Measurements from ENCODE around the gene IFNA16.
A peak's percentile ranks its signal among the peaks of the same experiment; 100 is the strongest.
"Not testable (repeated sequence)": the region's sequence is repeated elsewhere in the genome, so short reads cannot be mapped to it uniquely, and the experiment has no call there.

IFNA16 gene

GRCh38 chr9:21236360-21236714 is 19.2 kb upstream of the IFNA16 start:
- not testable (repeated sequence) for H4K8ac ChIP-seq (ENCODE audit: low read length); H3K27ac ChIP-seq (ENCODE audit: low read length, poor library complexity, severe bottlenecking); H3K4me1 ChIP-seq (ENCODE audit: control insufficient read depth, insufficient read depth, low read depth, low read length); H2BK5ac ChIP-seq (ENCODE audit: low read depth, low read length, poor library complexity, severe bottlenecking); H3K4me2 ChIP-seq (ENCODE audit: low read length, poor library complexity, severe bottlenecking); H3K4me3 ChIP-seq (ENCODE audit: insufficient read depth in 1 of 2, low read depth in 1 of 2, low read length in 2 of 2); H3K79me1 ChIP-seq (replicated peaks; ENCODE audit: low read length, poor library complexity, severe bottlenecking); H2BK12ac ChIP-seq (ENCODE audit: low read length in 2 of 2); H2AFZ ChIP-seq (ENCODE audit: low read depth, low read length); H4K91ac ChIP-seq (ENCODE audit: low read length); H3K23ac ChIP-seq (ENCODE audit: low read length in 2 of 2); H3K36me3 ChIP-seq (ENCODE audit: control insufficient read depth in 1 of 2, insufficient read depth in 2 of 2, low read depth in 1 of 2, low read length in 2 of 2); H3K18ac ChIP-seq (ENCODE audit: low read depth in 1 of 2, low read length in 2 of 2); H3K9me3 ChIP-seq (ENCODE audit: control insufficient read depth, low read length); H2BK120ac ChIP-seq (ENCODE audit: low read depth, low read length); DNase-seq; H3K4ac ChIP-seq (ENCODE audit: low read depth in 1 of 2, low read length in 2 of 2); H3K9ac ChIP-seq (ENCODE audit: low read length); H2AK5ac ChIP-seq (ENCODE audit: low read length, severe bottlenecking); H2BK15ac ChIP-seq (ENCODE audit: low read depth, poor library complexity, severe bottlenecking); H3K14ac ChIP-seq (ENCODE audit: low read length in 2 of 2)
- WGBS, result no CpG with 5 or more reads among the region's 1 CpG
- peaks cover 14 to 18% of the 10 kb centered on the region in 2 experiments for H3K27me3 ChIP-seq (ENCODE audit: control insufficient read depth in 1 of 2, insufficient read depth in 1 of 2, low read length in 2 of 2)

GRCh38 chr9:21235468-21236359 is 18.6 kb upstream of the IFNA16 start:
- not testable (repeated sequence) for H3K4ac ChIP-seq (ENCODE audit: low read depth in 1 of 2, low read length in 2 of 2); H2BK15ac ChIP-seq (ENCODE audit: low read depth, poor library complexity, severe bottlenecking)
- DNase-seq, result peak; percentile 34

GRCh38 chr9:21234153-21234687 is 17.1 kb upstream of the IFNA16 start:
- no peak overlapping the region for H2BK5ac ChIP-seq (ENCODE audit: low read depth, low read length, poor library complexity, severe bottlenecking)
- no peak overlapping the region for H2AFZ ChIP-seq (ENCODE audit: low read depth, low read length)

More at GRCh38 chr9:21235468-21236359, 18.6 kb upstream of the IFNA16 start:
- not testable (repeated sequence) for H2BK120ac ChIP-seq (ENCODE audit: low read depth, low read length); H2BK5ac ChIP-seq (ENCODE audit: low read depth, low read length, poor library complexity, severe bottlenecking); H3K27ac ChIP-seq (ENCODE audit: low read length, poor library complexity, severe bottlenecking); H3K14ac ChIP-seq (ENCODE audit: low read length in 2 of 2); H3K4me1 ChIP-seq (ENCODE audit: control insufficient read depth, insufficient read depth, low read depth, low read length); H4K91ac ChIP-seq (ENCODE audit: low read length); H3K18ac ChIP-seq (ENCODE audit: low read depth in 1 of 2, low read length in 2 of 2); H2BK12ac ChIP-seq (ENCODE audit: low read length in 2 of 2); H2AFZ ChIP-seq (ENCODE audit: low read depth, low read length); H4K8ac ChIP-seq (ENCODE audit: low read length); H3K9me3 ChIP-seq (ENCODE audit: control insufficient read depth, low read length); H3K79me1 ChIP-seq (replicated peaks; ENCODE audit: low read length, poor library complexity, severe bottlenecking); H2AK5ac ChIP-seq (ENCODE audit: low read length, severe bottlenecking); H3K23ac ChIP-seq (ENCODE audit: low read length in 2 of 2); H3K4me2 ChIP-seq (ENCODE audit: low read length, poor library complexity, severe bottlenecking); H3K36me3 ChIP-seq (ENCODE audit: control insufficient read depth in 1 of 2, insufficient read depth in 2 of 2, low read depth in 1 of 2, low read length in 2 of 2); H3K4me3 ChIP-seq (ENCODE audit: insufficient read depth in 1 of 2, low read depth in 1 of 2, low read length in 2 of 2)
- H3K9ac ChIP-seq (ENCODE audit: low read length), result peak overlapping the region; percentile 53
- WGBS, result 55% methylated on average over 4 of the region's 8 CpGs
- H3K27me3 ChIP-seq (ENCODE audit: control insufficient read depth in 1 of 2, insufficient read depth in 1 of 2, low read length in 2 of 2), result peaks cover 14 to 18% of the 10 kb centered on the region in 2 experiments

GRCh38 chr9:21233258-21233657 is 16.1 kb upstream of the IFNA16 start:
- Histone ChIP-seq H3K4me3 (ENCODE audit: insufficient read depth in 1 of 2, low read depth in 1 of 2, low read length in 2 of 2) (no peak overlapping the region), H3K18ac (ENCODE audit: low read depth in 1 of 2, low read length in 2 of 2) (peak overlapping the region in 1 of 2 experiments; percentile 12), H3K79me1 (replicated peaks; ENCODE audit: low read length, poor library complexity, severe bottlenecking) (no peaks in the 10 kb centered on the region), H4K8ac (ENCODE audit: low read length) (no peak overlapping the region), H2BK15ac (ENCODE audit: low read depth, poor library complexity, severe bottlenecking) (no peak overlapping the region), H2AFZ (ENCODE audit: low read depth, low read length) (no peak overlapping the region), H3K4ac (ENCODE audit: low read depth in 1 of 2, low read length in 2 of 2) (no peak overlapping the region), H3K4me2 (ENCODE audit: low read length, poor library complexity, severe bottlenecking) (no peak overlapping the region), H3K9me3 (ENCODE audit: control insufficient read depth, low read length) (no peaks in the 10 kb centered on the region), H2AK5ac (ENCODE audit: low read length, severe bottlenecking) (no peak overlapping the region), H3K14ac (ENCODE audit: low read length in 2 of 2) (peak overlapping the region in 1 of 2 experiments; percentile 48), H3K4me1 (ENCODE audit: control insufficient read depth, insufficient read depth, low read depth, low read length) (no peaks in the 10 kb centered on the region), H3K9ac (ENCODE audit: low read length) (no peak overlapping the region), H2BK12ac (ENCODE audit: low read length in 2 of 2) (no peak overlapping the region), H3K27me3 (ENCODE audit: control insufficient read depth in 1 of 2, insufficient read depth in 1 of 2, low read length in 2 of 2) (peaks cover 8 to 12% of the 10 kb centered on the region in 2 experiments), H3K23ac (ENCODE audit: low read length in 2 of 2) (no peak overlapping the region), H3K27ac (ENCODE audit: low read length, poor library complexity, severe bottlenecking) (no peak overlapping the region), H2BK5ac (ENCODE audit: low read depth, low read length, poor library complexity, severe bottlenecking) (no peak overlapping the region), H2BK120ac (ENCODE audit: low read depth, low read length) (no peak overlapping the region), H3K36me3 (ENCODE audit: control insufficient read depth in 1 of 2, insufficient read depth in 2 of 2, low read depth in 1 of 2, low read length in 2 of 2) (no peaks in the 10 kb centered on the region), H4K91ac (ENCODE audit: low read length) (no peak overlapping the region)
- DNase-seq, result no peak
- WGBS, result 84% methylated on average over 2 of the region's 2 CpGs

More at GRCh38 chr9:21234153-21234687, 17.1 kb upstream of the IFNA16 start:
- H3K14ac ChIP-seq (ENCODE audit: low read length in 2 of 2), result no peak overlapping the region
- no peak overlapping the region for H2BK15ac ChIP-seq (ENCODE audit: low read depth, poor library complexity, severe bottlenecking)
- no peaks in the 10 kb centered on the region for H3K79me1 ChIP-seq (replicated peaks; ENCODE audit: low read length, poor library complexity, severe bottlenecking)
- no peak overlapping the region for H2BK120ac ChIP-seq (ENCODE audit: low read depth, low read length)
- H3K27me3 ChIP-seq (ENCODE audit: control insufficient read depth in 1 of 2, insufficient read depth in 1 of 2, low read length in 2 of 2), result peaks cover 8 to 12% of the 10 kb centered on the region in 2 experiments
- no peak overlapping the region for H2BK12ac ChIP-seq (ENCODE audit: low read length in 2 of 2)
- no peak overlapping the region for H2AK5ac ChIP-seq (ENCODE audit: low read length, severe bottlenecking)
- no peak overlapping the region for H3K4me2 ChIP-seq (ENCODE audit: low read length, poor library complexity, severe bottlenecking)
- no peak overlapping the region for H3K9ac ChIP-seq (ENCODE audit: low read length)
- no peak overlapping the region for H3K18ac ChIP-seq (ENCODE audit: low read depth in 1 of 2, low read length in 2 of 2)
- H3K9me3 ChIP-seq (ENCODE audit: control insufficient read depth, low read length), result no peaks in the 10 kb centered on the region
- no peaks in the 10 kb centered on the region for H3K4me1 ChIP-seq (ENCODE audit: control insufficient read depth, insufficient read depth, low read depth, low read length)
- H3K4me3 ChIP-seq (ENCODE audit: insufficient read depth in 1 of 2, low read depth in 1 of 2, low read length in 2 of 2), result no peak overlapping the region
- H4K8ac ChIP-seq (ENCODE audit: low read length), result no peak overlapping the region
- H3K27ac ChIP-seq (ENCODE audit: low read length, poor library complexity, severe bottlenecking), result no peak overlapping the region
- DNase-seq, result no peak
- H3K36me3 ChIP-seq (ENCODE audit: control insufficient read depth in 1 of 2, insufficient read depth in 2 of 2, low read depth in 1 of 2, low read length in 2 of 2), result no peaks in the 10 kb centered on the region
- H3K4ac ChIP-seq (ENCODE audit: low read depth in 1 of 2, low read length in 2 of 2), result no peak overlapping the region
- 57% methylated on average over 4 of the region's 4 CpGs for WGBS
- H3K23ac ChIP-seq (ENCODE audit: low read length in 2 of 2), result no peak overlapping the region
- H4K91ac ChIP-seq (ENCODE audit: low read length), result no peak overlapping the region

All from mesenchymal stem cell (in vitro differentiated cells and primary cell).